Body of pancreas (tissue), 4 donors: Measurements from ENCODE around the gene ARFIP1.

ENCODE experiments used
- POLR2A ChIP-seq, 3 donors: fragments of 450-650 bp; IDR thresholded peaks; one replicate each; pipeline ENCODE4 v1.6.1; 2016; ENCODE audit warnings: antibody characterized with exemption in 3 of 3, mild to moderate bottlenecking in 2 of 3
- TF ChIP-seq, protein P1 (sequence below), 7 experiments: fragments of 450-650 bp in 4 of 7; fragments of 200-600 bp in 3 of 7; sonication (generic) in 3 of 7; IDR thresholded peaks; one replicate each; pipeline ENCODE4 v1.5.1; 2016 to 2019; ENCODE audit warnings: antibody characterized with exemption in 7 of 7

DNA sequence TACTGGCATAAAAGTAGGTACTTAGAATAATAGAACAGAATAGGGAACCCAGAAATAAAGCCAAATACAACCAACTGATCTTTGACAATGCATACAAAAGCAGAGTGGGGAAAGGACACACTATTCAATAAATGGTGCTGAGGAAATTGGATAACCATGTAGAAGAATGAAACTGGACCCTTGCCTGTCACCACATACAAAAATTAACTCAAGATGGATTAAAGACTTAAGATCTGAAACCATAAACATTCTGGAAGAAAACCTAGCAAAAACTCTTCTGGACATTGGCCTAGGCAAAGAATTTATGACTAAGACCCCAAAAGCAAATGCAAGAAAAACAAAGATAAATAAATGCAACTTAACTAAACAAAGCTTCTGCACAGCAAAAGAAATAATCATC, 45.6 kb downstream of the ARFIP1 start:
- TF ChIP-seq, protein P1, sequence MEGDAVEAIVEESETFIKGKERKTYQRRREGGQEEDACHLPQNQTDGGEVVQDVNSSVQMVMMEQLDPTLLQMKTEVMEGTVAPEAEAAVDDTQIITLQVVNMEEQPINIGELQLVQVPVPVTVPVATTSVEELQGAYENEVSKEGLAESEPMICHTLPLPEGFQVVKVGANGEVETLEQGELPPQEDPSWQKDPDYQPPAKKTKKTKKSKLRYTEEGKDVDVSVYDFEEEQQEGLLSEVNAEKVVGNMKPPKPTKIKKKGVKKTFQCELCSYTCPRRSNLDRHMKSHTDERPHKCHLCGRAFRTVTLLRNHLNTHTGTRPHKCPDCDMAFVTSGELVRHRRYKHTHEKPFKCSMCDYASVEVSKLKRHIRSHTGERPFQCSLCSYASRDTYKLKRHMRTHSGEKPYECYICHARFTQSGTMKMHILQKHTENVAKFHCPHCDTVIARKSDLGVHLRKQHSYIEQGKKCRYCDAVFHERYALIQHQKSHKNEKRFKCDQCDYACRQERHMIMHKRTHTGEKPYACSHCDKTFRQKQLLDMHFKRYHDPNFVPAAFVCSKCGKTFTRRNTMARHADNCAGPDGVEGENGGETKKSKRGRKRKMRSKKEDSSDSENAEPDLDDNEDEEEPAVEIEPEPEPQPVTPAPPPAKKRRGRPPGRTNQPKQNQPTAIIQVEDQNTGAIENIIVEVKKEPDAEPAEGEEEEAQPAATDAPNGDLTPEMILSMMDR (IDR thresholded peaks at IDR 0.05): no peak
- no peak for TF ChIP-seq POLR2A (IDR thresholded peaks at IDR 0.05)
